Body of pancreas (tissue), 4 donors: Measurements from ENCODE around the gene PVALB. TPM values are rescaled to one million over a fixed set of nuclear protein-coding genes. Genes with fewer than 3 reads are reported as not detected.

ENCODE experiments used
- ATAC-seq: fragments of 150-250 bp; one replicate; pipeline ENCODE4 v1.9.1; 2016
- DNase-seq, 4 donors: peaks; one replicate each; pipeline ENCODE4 v3.0.0-alpha.2; 2019
- H3K27ac ChIP-seq, 4 donors: fragments of 200-600 bp; sonication (generic); 1 replicate in 3 of 4; 2 replicates in 1 of 4; pipeline versions ENCODE4 v1.5.1 to v1.6.1; 2016 to 2019; ENCODE audit warnings: mild to moderate bottlenecking in 1 of 4, mixed read lengths in 1 of 4, moderate library complexity in 1 of 4
- H3K27me3 ChIP-seq, 2 donors: fragments of 200-600 bp; sonication (generic); one replicate each; pipeline ENCODE4 v1.6.0; 2016; ENCODE audit warnings: mild to moderate bottlenecking in 1 of 2
- H3K36me3 ChIP-seq, 2 donors: fragments of 200-600 bp; sonication (generic); replicated peaks in 1 of 2; 2 replicates each; pipeline ENCODE4 v1.5.1; 2016; ENCODE audit warnings: low read depth in 2 of 2; ENCODE audit not compliant: insufficient read depth in 1 of 2
- H3K4me1 ChIP-seq: fragments of 200-600 bp; sonication (generic); one replicate; pipeline ENCODE4 v1.6.0; 2016
- H3K4me3 ChIP-seq, 2 donors: fragments of 200-600 bp; sonication (generic); 1 replicate in 1 of 2; 2 replicates in 1 of 2; pipeline ENCODE4 v1.5.1; 2016 to 2019
- H3K9me3 ChIP-seq, 3 donors: fragments of 200-600 bp; sonication (generic); 1 replicate in 2 of 3; 2 replicates in 1 of 3; pipeline ENCODE4 v1.5.1; 2016
- CTCF ChIP-seq, 7 experiments: fragments of 450-650 bp in 4 of 7; fragments of 200-600 bp in 3 of 7; sonication (generic) in 3 of 7; IDR thresholded peaks; one replicate each; pipeline ENCODE4 v1.5.1; 2016 to 2019; ENCODE audit warnings: antibody characterized with exemption in 7 of 7
- POLR2A ChIP-seq, 3 donors: fragments of 450-650 bp; IDR thresholded peaks; one replicate each; pipeline ENCODE4 v1.6.1; 2016; ENCODE audit warnings: antibody characterized with exemption in 3 of 3, mild to moderate bottlenecking in 2 of 3
- WGBS, 2 donors: methylation state at CpG; one replicate each; pipeline ENCODE4 v1.1.5; 2017; 5-methylcytosine and 5-hydroxymethylcytosine counted together
- intact Hi-C: fragments of 100-400 bp; cut with DNase I; formaldehyde crosslinking; loops from one replicate; pipeline ENCODE4 v1.15.1; 2023
- total RNA-seq, 2 donors: library from RNA; depleted of rRNA; stranded (reverse); fragments of >200 nt; gene quantifications; one replicate each; pipeline ENCODE4 v1.1.0, GENCODE V29; 2016

Gene PVALB
- total RNA-seq, 2 donors from 2014 or later = not detected

- Histone ChIP-seq H3K36me3 (no peaks in the 10 kb centered on the region), H3K9me3 (no peaks in the 10 kb centered on the region), H3K4me1 (no peaks in the 10 kb centered on the region), H3K4me3 (no peak overlapping the region), H3K27me3 (no peaks in the 10 kb centered on the region), H3K27ac (no peak overlapping the region)
- WGBS, 2 donors = 77 to 86% methylated on average over 10 to 11 of the region's 11 CpGs
- no peak for TF ChIP-seq POLR2A (IDR thresholded peaks at IDR 0.05)
- TF ChIP-seq CTCF (IDR thresholded peaks at IDR 0.05) = no peak
- intact Hi-C loops = no loop called here
- ATAC-seq = no peak
- DNase-seq = no peak
Observed at GRCh38 chr22:36798674-36799066, 18.2 kb downstream of the PVALB start.

- TF ChIP-seq CTCF (IDR thresholded peaks at IDR 0.05) = no peak
- TF ChIP-seq POLR2A (IDR thresholded peaks at IDR 0.05) = no peak
- Histone ChIP-seq H3K36me3 (no peaks in the 10 kb centered on the region), H3K4me3 (no peak overlapping the region), H3K4me1 (no peaks in the 10 kb centered on the region), H3K27me3 (no peaks in the 10 kb centered on the region), H3K9me3 (no peaks in the 10 kb centered on the region), H3K27ac (no peak overlapping the region)
- DNase-seq (no peak), ATAC-seq (no peak)
- intact Hi-C loops = no loop called here
- WGBS, 2 donors = 79 to 82% methylated on average over 7 to 12 of the region's 12 CpGs
Observed at GRCh38 chr22:36797911-36798673, 18.7 kb downstream of the PVALB start.

- no peak overlapping the region for H3K4me3 ChIP-seq
- TF ChIP-seq POLR2A (IDR thresholded peaks at IDR 0.05) (no peak), CTCF (IDR thresholded peaks at IDR 0.05) (no peak)
- no peak overlapping the region for H3K27ac ChIP-seq
- H3K9me3 ChIP-seq = no peaks in the 10 kb centered on the region
- H3K27me3 ChIP-seq = no peaks in the 10 kb centered on the region
- no peaks in the 10 kb centered on the region for H3K4me1 ChIP-seq
- ATAC-seq = no peak
- H3K36me3 ChIP-seq = no peaks in the 10 kb centered on the region
- WGBS, 2 donors = 65 to 68% methylated on average over 8 of the region's 9 CpGs
- intact Hi-C loops = no loop called here
- DNase-seq = no peak
Observed at GRCh38 chr22:36797374-36797773, 19.5 kb downstream of the PVALB start.

DNA sequence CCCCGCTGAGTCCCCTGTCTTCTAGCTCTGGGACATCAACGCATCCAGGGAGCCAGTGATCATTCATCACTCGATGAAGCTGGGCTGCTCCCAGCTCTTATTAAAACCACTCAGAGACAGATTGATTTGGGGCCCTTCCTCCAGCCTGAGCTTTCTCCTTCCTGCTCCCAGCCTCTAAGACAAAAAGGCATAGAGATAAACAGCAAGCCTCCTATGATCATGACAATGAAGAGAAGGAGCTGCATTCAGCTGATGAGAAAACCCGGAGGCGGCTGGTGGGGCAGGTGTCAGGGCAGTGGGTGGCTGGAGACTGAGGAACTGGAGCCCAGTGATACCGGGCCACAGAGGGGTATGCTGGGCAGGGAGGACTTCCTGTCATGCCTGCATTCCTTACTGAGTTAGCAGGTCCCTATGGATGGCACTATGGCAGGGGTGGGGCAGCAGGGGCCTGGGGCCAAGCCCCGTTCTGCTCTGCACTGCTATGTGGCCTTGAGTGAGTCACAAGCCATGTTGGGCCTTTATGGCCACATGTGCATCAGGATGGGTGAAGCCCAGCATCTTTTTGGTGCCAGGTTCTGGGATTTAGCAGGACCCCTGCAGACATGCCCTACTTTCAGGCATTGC is 20.2 kb downstream of the PVALB start:
- no peak overlapping the region for H3K4me3 ChIP-seq
- ATAC-seq (no peak), DNase-seq (no peak)
- whole genome bisulfite sequencing, 2 donors = 51 to 52% methylated on average over 7 of the region's 7 CpGs
- intact Hi-C loops = no loop called here
- no peaks in the 10 kb centered on the region for H3K4me1 ChIP-seq
- H3K9me3 ChIP-seq = no peaks in the 10 kb centered on the region
- no peaks in the 10 kb centered on the region for H3K27me3 ChIP-seq
- H3K36me3 ChIP-seq = no peaks in the 10 kb centered on the region
- TF ChIP-seq POLR2A (IDR thresholded peaks at IDR 0.05) (no peak), CTCF (IDR thresholded peaks at IDR 0.05) (no peak)
- no peak overlapping the region for H3K27ac ChIP-seq

DNA sequence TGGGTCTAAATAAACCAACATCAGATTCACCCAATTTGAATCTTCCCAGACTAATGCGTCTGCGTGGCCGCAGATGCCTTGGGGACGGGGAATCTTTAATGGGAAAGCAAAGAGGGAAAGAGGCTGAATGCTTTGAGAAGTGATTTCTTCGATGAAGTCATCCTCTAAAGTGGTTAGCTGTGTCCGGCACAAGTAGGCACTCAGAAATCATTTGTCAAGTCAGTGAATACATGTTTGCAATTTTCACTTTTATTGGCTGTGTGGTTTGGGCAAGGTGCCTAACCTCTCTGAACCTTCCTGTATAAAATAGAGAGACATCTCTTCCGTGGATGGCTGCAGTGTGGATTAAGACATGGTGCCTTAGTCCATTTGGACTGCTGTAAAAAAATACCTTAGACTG is 21.2 kb downstream of the PVALB start:
- TF ChIP-seq POLR2A (IDR thresholded peaks at IDR 0.05) (no peak), CTCF (IDR thresholded peaks at IDR 0.05) (no peak)
- 81 to 84% methylated on average over 7 of the region's 7 CpGs for WGBS, 2 donors
- ATAC-seq = no peak

More for the DNA sequence above, 21.2 kb downstream of the PVALB start:
- Histone ChIP-seq H3K4me1 (no peaks in the 10 kb centered on the region), H3K36me3 (no peaks in the 10 kb centered on the region), H3K27ac (no peak overlapping the region), H3K9me3 (no peaks in the 10 kb centered on the region), H3K27me3 (no peaks in the 10 kb centered on the region), H3K4me3 (no peak overlapping the region)
- DNase-seq = no peak
- intact Hi-C loops = no loop called here
